ENCODE results near the gene GSTO1.

GSTO1 gene

DNA sequence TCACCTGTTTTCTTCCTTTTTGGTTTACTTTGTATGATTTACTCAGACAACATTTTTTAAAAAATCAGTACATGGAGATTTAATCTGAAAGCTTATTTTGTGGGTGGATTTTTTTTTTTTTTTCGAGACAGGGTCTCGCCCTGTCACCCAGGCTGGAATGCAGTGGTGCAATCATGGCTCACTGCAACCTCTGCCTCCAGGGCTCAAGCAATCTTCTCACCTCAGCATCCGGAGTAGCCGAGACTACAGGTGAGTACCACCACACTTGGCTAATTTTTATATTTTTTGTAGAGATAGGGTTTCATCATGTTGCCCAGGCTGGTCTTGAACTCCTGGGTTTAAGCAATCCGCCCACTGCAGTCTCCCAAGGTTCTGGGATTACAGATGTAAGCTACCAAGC is 2.5 kb downstream of the GSTO1 start:
- TF ChIP-seq, protein P1, sequence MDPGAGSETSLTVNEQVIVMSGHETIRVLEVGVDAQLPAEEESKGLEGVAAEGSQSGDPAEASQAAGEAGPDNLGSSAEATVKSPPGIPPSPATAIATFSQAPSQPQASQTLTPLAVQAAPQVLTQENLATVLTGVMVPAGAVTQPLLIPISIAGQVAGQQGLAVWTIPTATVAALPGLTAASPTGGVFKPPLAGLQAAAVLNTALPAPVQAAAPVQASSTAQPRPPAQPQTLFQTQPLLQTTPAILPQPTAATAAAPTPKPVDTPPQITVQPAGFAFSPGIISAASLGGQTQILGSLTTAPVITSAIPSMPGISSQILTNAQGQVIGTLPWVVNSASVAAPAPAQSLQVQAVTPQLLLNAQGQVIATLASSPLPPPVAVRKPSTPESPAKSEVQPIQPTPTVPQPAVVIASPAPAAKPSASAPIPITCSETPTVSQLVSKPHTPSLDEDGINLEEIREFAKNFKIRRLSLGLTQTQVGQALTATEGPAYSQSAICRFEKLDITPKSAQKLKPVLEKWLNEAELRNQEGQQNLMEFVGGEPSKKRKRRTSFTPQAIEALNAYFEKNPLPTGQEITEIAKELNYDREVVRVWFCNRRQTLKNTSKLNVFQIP (CRISPR knock-in tag; IDR thresholded peaks at IDR 0.05; ENCODE audit: borderline replicate concordance, low read depth), result no peak
- no peak for TF ChIP-seq OSR1 (CRISPR knock-in tag; IDR thresholded peaks at IDR 0.05)
- TF ChIP-seq TOX (CRISPR knock-in tag; IDR thresholded peaks at IDR 0.05; ENCODE audit: borderline replicate concordance), result no peak
- no peak for TF ChIP-seq TCF4 (CRISPR knock-in tag; IDR thresholded peaks at IDR 0.05; ENCODE audit: borderline replicate concordance)
- ATAC-seq, result no peak

DNA sequence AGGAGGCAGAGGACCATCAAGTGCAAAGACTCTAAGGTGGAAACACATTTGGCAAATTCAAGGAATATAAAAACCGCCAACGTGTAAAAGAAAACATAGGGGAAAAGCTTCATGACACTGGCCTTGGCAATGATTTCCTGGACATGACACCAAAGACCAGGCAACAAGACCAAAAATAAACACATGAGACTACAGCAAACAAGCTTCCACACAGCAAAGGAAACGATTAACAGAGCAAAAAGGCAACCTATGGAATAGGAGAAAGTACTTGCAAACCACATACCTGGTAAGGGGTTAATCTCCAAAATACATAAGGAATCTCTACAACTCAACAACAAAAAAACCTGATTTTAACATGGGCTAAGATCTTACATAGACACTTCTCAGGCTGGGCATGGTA is 3.5 kb downstream of the GSTO1 start:
- ATAC-seq, result no peak
- TF ChIP-seq ZC3H10 (CRISPR knock-in tag; IDR thresholded peaks at IDR 0.05) (no peak), ZFP3 (CRISPR knock-in tag; IDR thresholded peaks at IDR 0.05) (no peak), GLIS3 (CRISPR knock-in tag; IDR thresholded peaks at IDR 0.05) (no peak), ESRRG (CRISPR knock-in tag; IDR thresholded peaks at IDR 0.05) (no peak), TCF4 (CRISPR knock-in tag; IDR thresholded peaks at IDR 0.05; ENCODE audit: borderline replicate concordance) (no peak), ZNF70 (CRISPR knock-in tag; IDR thresholded peaks at IDR 0.05) (no peak), ARNTL (CRISPR knock-in tag; IDR thresholded peaks at IDR 0.05; ENCODE audit: borderline replicate concordance, low read depth) (no peak), SNAI2 (CRISPR knock-in tag; IDR thresholded peaks at IDR 0.05) (no peak), ZNF8 (CRISPR knock-in tag; IDR thresholded peaks at IDR 0.05) (no peak), PPARA (CRISPR knock-in tag; IDR thresholded peaks at IDR 0.05; ENCODE audit: borderline replicate concordance) (no peak), BACH2 (CRISPR knock-in tag; IDR thresholded peaks at IDR 0.05; ENCODE audit: borderline replicate concordance) (no peak), ISL1 (CRISPR knock-in tag; IDR thresholded peaks at IDR 0.05) (no peak), ZFP30 (CRISPR knock-in tag; IDR thresholded peaks at IDR 0.05) (no peak), TOX (CRISPR knock-in tag; IDR thresholded peaks at IDR 0.05; ENCODE audit: borderline replicate concordance) (no peak)
- TF ChIP-seq, protein P2, sequence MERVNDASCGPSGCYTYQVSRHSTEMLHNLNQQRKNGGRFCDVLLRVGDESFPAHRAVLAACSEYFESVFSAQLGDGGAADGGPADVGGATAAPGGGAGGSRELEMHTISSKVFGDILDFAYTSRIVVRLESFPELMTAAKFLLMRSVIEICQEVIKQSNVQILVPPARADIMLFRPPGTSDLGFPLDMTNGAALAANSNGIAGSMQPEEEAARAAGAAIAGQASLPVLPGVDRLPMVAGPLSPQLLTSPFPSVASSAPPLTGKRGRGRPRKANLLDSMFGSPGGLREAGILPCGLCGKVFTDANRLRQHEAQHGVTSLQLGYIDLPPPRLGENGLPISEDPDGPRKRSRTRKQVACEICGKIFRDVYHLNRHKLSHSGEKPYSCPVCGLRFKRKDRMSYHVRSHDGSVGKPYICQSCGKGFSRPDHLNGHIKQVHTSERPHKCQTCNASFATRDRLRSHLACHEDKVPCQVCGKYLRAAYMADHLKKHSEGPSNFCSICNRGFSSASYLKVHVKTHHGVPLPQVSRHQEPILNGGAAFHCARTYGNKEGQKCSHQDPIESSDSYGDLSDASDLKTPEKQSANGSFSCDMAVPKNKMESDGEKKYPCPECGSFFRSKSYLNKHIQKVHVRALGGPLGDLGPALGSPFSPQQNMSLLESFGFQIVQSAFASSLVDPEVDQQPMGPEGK (CRISPR knock-in tag; IDR thresholded peaks at IDR 0.05; ENCODE audit: borderline replicate concordance), result no peak
- TF ChIP-seq, protein P1 (CRISPR knock-in tag; IDR thresholded peaks at IDR 0.05; ENCODE audit: borderline replicate concordance, low read depth), result no peak
- TF ChIP-seq, protein P3, sequence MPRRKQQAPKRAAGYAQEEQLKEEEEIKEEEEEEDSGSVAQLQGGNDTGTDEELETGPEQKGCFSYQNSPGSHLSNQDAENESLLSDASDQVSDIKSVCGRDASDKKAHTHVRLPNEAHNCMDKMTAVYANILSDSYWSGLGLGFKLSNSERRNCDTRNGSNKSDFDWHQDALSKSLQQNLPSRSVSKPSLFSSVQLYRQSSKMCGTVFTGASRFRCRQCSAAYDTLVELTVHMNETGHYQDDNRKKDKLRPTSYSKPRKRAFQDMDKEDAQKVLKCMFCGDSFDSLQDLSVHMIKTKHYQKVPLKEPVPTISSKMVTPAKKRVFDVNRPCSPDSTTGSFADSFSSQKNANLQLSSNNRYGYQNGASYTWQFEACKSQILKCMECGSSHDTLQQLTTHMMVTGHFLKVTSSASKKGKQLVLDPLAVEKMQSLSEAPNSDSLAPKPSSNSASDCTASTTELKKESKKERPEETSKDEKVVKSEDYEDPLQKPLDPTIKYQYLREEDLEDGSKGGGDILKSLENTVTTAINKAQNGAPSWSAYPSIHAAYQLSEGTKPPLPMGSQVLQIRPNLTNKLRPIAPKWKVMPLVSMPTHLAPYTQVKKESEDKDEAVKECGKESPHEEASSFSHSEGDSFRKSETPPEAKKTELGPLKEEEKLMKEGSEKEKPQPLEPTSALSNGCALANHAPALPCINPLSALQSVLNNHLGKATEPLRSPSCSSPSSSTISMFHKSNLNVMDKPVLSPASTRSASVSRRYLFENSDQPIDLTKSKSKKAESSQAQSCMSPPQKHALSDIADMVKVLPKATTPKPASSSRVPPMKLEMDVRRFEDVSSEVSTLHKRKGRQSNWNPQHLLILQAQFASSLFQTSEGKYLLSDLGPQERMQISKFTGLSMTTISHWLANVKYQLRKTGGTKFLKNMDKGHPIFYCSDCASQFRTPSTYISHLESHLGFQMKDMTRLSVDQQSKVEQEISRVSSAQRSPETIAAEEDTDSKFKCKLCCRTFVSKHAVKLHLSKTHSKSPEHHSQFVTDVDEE (CRISPR knock-in tag; IDR thresholded peaks at IDR 0.05), result no peak
- TF ChIP-seq, protein P4, sequence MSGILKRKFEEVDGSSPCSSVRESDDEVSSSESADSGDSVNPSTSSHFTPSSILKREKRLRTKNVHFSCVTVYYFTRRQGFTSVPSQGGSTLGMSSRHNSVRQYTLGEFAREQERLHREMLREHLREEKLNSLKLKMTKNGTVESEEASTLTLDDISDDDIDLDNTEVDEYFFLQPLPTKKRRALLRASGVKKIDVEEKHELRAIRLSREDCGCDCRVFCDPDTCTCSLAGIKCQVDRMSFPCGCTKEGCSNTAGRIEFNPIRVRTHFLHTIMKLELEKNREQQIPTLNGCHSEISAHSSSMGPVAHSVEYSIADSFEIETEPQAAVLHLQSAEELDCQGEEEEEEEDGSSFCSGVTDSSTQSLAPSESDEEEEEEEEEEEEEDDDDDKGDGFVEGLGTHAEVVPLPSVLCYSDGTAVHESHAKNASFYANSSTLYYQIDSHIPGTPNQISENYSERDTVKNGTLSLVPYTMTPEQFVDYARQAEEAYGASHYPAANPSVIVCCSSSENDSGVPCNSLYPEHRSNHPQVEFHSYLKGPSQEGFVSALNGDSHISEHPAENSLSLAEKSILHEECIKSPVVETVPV (CRISPR knock-in tag; IDR thresholded peaks at IDR 0.05), result no peak

DNA sequence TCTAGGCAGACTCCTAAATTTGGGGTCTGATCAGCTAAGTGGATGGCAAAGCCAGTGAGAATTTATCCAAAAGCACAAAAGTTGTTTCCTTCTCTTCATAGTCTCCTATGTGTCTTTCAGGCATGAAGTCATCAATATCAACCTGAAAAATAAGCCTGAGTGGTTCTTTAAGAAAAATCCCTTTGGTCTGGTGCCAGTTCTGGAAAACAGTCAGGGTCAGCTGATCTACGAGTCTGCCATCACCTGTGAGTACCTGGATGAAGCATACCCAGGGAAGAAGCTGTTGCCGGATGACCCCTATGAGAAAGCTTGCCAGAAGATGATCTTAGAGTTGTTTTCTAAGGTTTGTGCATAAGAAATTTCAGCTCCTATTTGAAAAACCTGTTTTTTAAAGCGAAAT is 4.8 kb downstream of the GSTO1 start:
- TF ChIP-seq, protein P2 (CRISPR knock-in tag; IDR thresholded peaks at IDR 0.05; ENCODE audit: borderline replicate concordance), result no peak
- no peak for TF ChIP-seq ESRRG (CRISPR knock-in tag; IDR thresholded peaks at IDR 0.05)
- TF ChIP-seq, protein P4 (CRISPR knock-in tag; IDR thresholded peaks at IDR 0.05), result no peak
- TF ChIP-seq ZC3H10 (CRISPR knock-in tag; IDR thresholded peaks at IDR 0.05), result no peak
- TF ChIP-seq RARB (CRISPR knock-in tag; IDR thresholded peaks at IDR 0.05), result no peak
- no peak for TF ChIP-seq TCF4 (CRISPR knock-in tag; IDR thresholded peaks at IDR 0.05; ENCODE audit: borderline replicate concordance)
- no peak for TF ChIP-seq ZFP30 (CRISPR knock-in tag; IDR thresholded peaks at IDR 0.05)
- no peak for ATAC-seq
